Stimulated activated CD4-positive, alpha-beta T cell treated with anti-CD3 and anti-CD28 coated beads, TNF-alpha, amount 100 ng/mL, for 48 hours (primary cell): ENCODE results near the gene ZNF438.
"Not testable (repeated sequence)": the region's sequence is repeated elsewhere in the genome, so short reads cannot be mapped to it uniquely, and the experiment has no call there.

Source experiments
- DNase-seq, 3 donors: peaks; one replicate each; pipeline ENCODE4 v3.0.0-alpha.2; 2020; ENCODE audit warnings: low read depth in 3 of 3

Gene ZNF438

GRCh38 chr10:31031558-31032257 lies at the start of gene ZNF438:
Gene ZNF438, minus strand, starts transcription at chr10:31031865. Its CDS starts 154,831 bp downstream, at chr10:30877034.
- peak; percentile 87 to 88 (median 88) for DNase-seq

- no peak for DNase-seq
Measured at GRCh38 chr10:31076610-31076988, 44.9 kb upstream of the ZNF438 start.

- DNase-seq = no peak
Measured at GRCh38 chr10:31075881-31076609, 44.4 kb upstream of the ZNF438 start.

- DNase-seq = no peak
Measured at GRCh38 chr10:31075434-31075833, 43.8 kb upstream of the ZNF438 start.

- DNase-seq = no peak
Measured at GRCh38 chr10:31074722-31075086, 43.0 kb upstream of the ZNF438 start.

- no peak for DNase-seq
Measured at GRCh38 chr10:31073996-31074721, 42.5 kb upstream of the ZNF438 start.

GRCh38 chr10:31073211-31073610 lies 41.5 kb upstream of the ZNF438 start:
- DNase-seq = no peak

GRCh38 chr10:31072451-31072850 lies 40.8 kb upstream of the ZNF438 start:
- DNase-seq = no peak

- DNase-seq = no peak
Measured at GRCh38 chr10:31071232-31072005, 39.8 kb upstream of the ZNF438 start.

- DNase-seq = no peak
Measured at GRCh38 chr10:31070691-31071090, 39.0 kb upstream of the ZNF438 start.

- no peak for DNase-seq
Measured at GRCh38 chr10:31070025-31070424, 38.4 kb upstream of the ZNF438 start.

GRCh38 chr10:31069411-31069810 lies 37.7 kb upstream of the ZNF438 start:
- DNase-seq = no peak

GRCh38 chr10:31064348-31064747 lies 32.7 kb upstream of the ZNF438 start:
- no peak for DNase-seq

- no peak for DNase-seq
Measured at GRCh38 chr10:31063841-31064240, 32.2 kb upstream of the ZNF438 start.

- no peak for DNase-seq
Measured at GRCh38 chr10:31062856-31063255, 31.2 kb upstream of the ZNF438 start.

- no peak for DNase-seq
Measured at GRCh38 chr10:31061941-31062340, 30.3 kb upstream of the ZNF438 start.

GRCh38 chr10:31058795-31059703 lies 27.4 kb upstream of the ZNF438 start:
- no peak for DNase-seq

- DNase-seq = not testable (repeated sequence)
Measured at GRCh38 chr10:31056678-31057077, 25.0 kb upstream of the ZNF438 start.

GRCh38 chr10:31055573-31056251 lies 24.0 kb upstream of the ZNF438 start:
- no peak for DNase-seq

- DNase-seq = no peak
Measured at GRCh38 chr10:31051703-31052102, 20.0 kb upstream of the ZNF438 start.
